Measurements from ENCODE around the gene GATAD2A. TPM values are rescaled to one million over a fixed set of nuclear protein-coding genes. Genes with fewer than 3 reads are reported as not detected.
A peak's percentile ranks its signal among the peaks of the same experiment; 100 is the strongest.

The GATAD2A gene
- total and polyA plus RNA-seq, 2 of the 13 experiments (the other 11 are each of a cell fraction or from before 2014, with no cell fraction given) = 16.8 to 28.6 TPM

DNA sequence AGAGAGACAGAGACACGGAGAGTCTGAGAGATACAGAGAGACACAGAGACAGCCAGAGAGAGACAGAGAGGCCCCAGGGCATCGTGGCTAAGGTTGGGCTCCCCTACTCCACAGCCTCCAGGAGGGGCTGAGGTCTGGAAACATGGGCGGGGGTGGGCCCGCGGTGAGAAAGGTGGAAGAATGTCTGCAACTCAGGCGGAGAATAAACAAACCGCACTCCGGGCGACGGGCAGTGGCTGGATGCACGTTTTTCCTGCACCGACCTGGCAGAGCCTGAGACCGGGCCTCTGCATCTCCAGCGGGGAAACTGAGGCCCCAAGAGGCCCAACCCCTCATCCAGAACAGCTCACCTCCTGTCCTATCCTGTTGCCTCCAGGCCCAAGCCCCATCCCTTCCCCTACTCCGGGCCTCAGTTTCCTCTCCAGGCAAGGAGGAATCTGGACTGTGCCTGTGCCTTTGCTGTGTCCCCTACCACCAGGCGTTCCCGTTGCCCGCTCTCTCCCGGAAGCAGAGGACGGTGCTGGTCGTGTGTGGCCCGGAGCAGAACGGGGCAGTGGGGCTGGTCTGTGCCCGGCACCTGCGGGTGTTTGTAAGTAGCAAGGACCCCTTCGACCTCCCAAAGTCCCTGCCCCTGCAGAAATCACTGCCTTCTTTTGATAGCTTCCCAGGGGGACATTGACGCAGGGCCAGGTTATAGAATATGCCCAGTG is 129.2 kb downstream of the GATAD2A start:
- Histone ChIP-seq H3K79me2 (ENCODE audit: insufficient read depth, low read length) (no peaks in the 10 kb centered on the region), H3K27me3 (ENCODE audit: control insufficient read depth in 1 of 2, insufficient read depth in 2 of 2, low read length in 2 of 2) (0 out of 5 replicates have a peak, but pooled peaks cover 0 to 6% of the 10 kb centered on the region in 2 experiments), H3K4me2 (ENCODE audit: low read depth, low read length) (no peak overlapping the region), H4K20me1 (ENCODE audit: insufficient read depth, low read length) (no peaks in the 10 kb centered on the region), H3K27ac (ENCODE audit: extremely low read length, insufficient read depth, low read length) (no peak overlapping the region), H3K9ac (ENCODE audit: insufficient read depth, low read depth, low read length) (no peak overlapping the region), H2AFZ (ENCODE audit: low read length) (no peak overlapping the region), H3K4me1 (ENCODE audit: insufficient read depth, low read length) (peaks cover 9% of the 10 kb centered on the region; the same call in 1 of the 2 replicates), H3K9me3 (ENCODE audit: low read length) (no peaks in the 10 kb centered on the region), H3K4me3 (replicated peaks in 1 of 3; ENCODE audit: insufficient read depth in 1 of 3, low read depth in 2 of 3, low read length in 3 of 3) (no peak overlapping the region), H3K36me3 (replicated peaks in 1 of 2; ENCODE audit: control insufficient read depth in 1 of 2, insufficient read depth in 2 of 2, low read length in 2 of 2) (no peaks in the 10 kb centered on the region; a peak in 1 of 5 replicates)
- intact Hi-C loops (cut with micrococcal nuclease; ENCODE audit: unreplicated experiment) (loop anchor here (5.0 kb wide), 2 partner anchors 108 to 423 kb away; partner anchors contain the start of gene GMIP), in situ Hi-C loops (cut with HindIII; ENCODE audit: extremely low pct_ligation_motif_present, low pct_unique_long_range_greater_than_20kb) (loop anchor here (5.0 to 25.0 kb wide), 2 partner anchors 108 to 428 kb away; partner anchors contain the start of gene GMIP)
- DNase-seq (ENCODE audit: low spot score) (no peak), ATAC-seq (no peak), FAIRE-seq (no peak)
- ChIA-PET CTCF (ENCODE audit: low intra/inter-chr PET ratio, low total read pairs) (no interaction called here), POLR2A (no interaction called here)
- 78% methylated on average over 25 of the region's 27 CpGs for WGBS (ENCODE audit: low lambda C conversion rate)
- TF ChIP-seq ZNF253 (CRISPR knock-in tag; IDR thresholded peaks at IDR 0.05; ENCODE audit: borderline replicate concordance) (no peak), ZNF333 (CRISPR knock-in tag; IDR thresholded peaks at IDR 0.05; ENCODE audit: borderline replicate concordance) (no peak), HNRNPL (IDR thresholded peaks at IDR 0.05; ENCODE audit: low read depth, low read length) (0 out of 2 replicates have a peak, but pooled peaks have one; percentile 24)
- no TSS peak for BruUV-seq (replicated peaks)

DNA sequence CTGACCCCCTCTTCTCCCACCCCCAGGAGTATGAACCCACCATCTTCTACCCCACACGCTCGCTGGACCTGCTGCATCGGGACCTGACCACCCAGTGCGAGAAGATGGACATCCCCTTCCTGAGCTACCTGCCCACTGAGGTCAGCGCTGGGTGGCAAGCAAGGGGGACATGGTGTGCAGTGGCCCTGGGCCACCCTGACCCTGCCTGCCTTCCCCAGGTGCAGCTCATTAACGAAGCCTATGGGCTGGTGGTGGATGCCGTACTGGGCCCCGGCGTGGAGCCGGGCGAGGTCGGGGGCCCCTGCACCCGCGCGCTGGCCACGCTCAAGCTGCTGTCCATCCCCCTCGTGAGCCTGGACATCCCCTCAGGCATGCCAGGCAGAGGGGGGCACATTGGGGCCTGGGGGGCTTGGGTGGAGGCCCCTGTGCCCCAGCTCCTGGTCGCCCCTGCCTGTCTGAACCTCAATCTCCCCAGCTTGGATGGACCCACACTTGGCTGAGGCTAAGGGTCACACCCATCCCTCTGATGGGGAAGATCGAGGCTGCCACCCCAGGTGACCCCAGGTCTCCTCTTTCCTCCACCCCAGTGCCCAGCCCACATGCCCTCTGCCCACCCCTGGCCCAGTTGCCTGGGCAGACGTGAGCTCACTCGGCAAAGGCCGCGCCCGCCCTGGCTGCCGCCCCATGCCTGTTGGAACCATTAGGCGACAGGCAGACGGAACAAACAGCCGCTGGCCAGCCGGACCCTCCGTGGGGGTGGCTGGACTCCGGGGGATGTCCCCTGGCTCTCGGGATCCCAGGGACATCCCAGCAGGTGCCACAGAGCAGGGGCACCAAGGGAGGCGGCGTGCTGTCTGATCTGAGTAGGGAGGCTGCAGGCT is 130.1 kb downstream of the GATAD2A start:
- H3K36me3 ChIP-seq (replicated peaks in 1 of 2; ENCODE audit: control insufficient read depth in 1 of 2, insufficient read depth in 2 of 2, low read length in 2 of 2) = no peaks in the 10 kb centered on the region; a peak in 1 of 5 replicates

More for the DNA sequence above, 130.1 kb downstream of the GATAD2A start:
- no peak overlapping the region for H3K4me2 ChIP-seq (ENCODE audit: low read depth, low read length)
- ChIA-PET CTCF (ENCODE audit: low intra/inter-chr PET ratio, low total read pairs) (no interaction called here), POLR2A (no interaction called here)
- H4K20me1 ChIP-seq (ENCODE audit: insufficient read depth, low read length) = no peaks in the 10 kb centered on the region
- no peaks in the 10 kb centered on the region for H3K9me3 ChIP-seq (ENCODE audit: low read length)
- no peak overlapping the region for H3K27ac ChIP-seq (ENCODE audit: extremely low read length, insufficient read depth, low read length)
- H3K4me1 ChIP-seq (ENCODE audit: insufficient read depth, low read length) = peaks cover 9% of the 10 kb centered on the region; the same call in 1 of the 2 replicates
- TF ChIP-seq, protein P1, sequence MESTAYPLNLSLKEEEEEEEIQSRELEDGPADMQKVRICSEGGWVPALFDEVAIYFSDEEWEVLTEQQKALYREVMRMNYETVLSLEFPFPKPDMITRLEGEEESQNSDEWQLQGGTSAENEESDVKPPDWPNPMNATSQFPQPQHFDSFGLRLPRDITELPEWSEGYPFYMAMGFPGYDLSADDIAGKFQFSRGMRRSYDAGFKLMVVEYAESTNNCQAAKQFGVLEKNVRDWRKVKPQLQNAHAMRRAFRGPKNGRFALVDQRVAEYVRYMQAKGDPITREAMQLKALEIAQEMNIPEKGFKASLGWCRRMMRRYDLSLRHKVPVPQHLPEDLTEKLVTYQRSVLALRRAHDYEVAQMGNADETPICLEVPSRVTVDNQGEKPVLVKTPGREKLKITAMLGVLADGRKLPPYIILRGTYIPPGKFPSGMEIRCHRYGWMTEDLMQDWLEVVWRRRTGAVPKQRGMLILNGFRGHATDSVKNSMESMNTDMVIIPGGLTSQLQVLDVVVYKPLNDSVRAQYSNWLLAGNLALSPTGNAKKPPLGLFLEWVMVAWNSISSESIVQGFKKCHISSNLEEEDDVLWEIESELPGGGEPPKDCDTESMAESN (CRISPR knock-in tag; conservative IDR thresholded peaks at IDR 0.05) = no peak
- TF ChIP-seq ZNF629 (CRISPR knock-in tag; conservative IDR thresholded peaks at IDR 0.05) = peak; percentile 53
- intact Hi-C loops (cut with micrococcal nuclease; ENCODE audit: unreplicated experiment) (no loop called here), in situ Hi-C loops (cut with HindIII; ENCODE audit: extremely low pct_ligation_motif_present, low pct_unique_long_range_greater_than_20kb) (loop anchor here (5.0 to 25.0 kb wide), 2 partner anchors 107 to 427 kb away; partner anchors contain the start of gene GMIP)
- H2AFZ ChIP-seq (ENCODE audit: low read length) = no peak overlapping the region
- DNase-seq (ENCODE audit: low spot score) (no peak), ATAC-seq (no peak), FAIRE-seq (no peak)
- H3K27me3 ChIP-seq (ENCODE audit: control insufficient read depth in 1 of 2, insufficient read depth in 2 of 2, low read length in 2 of 2) = 0 out of 5 replicates have a peak, but pooled peaks cover 0 to 6% of the 10 kb centered on the region in 2 experiments
- no peaks in the 10 kb centered on the region for H3K79me2 ChIP-seq (ENCODE audit: insufficient read depth, low read length)
- WGBS (ENCODE audit: low lambda C conversion rate) = 89% methylated on average over 13 of the region's 34 CpGs
- BruUV-seq (replicated peaks) = no TSS peak
- no peak overlapping the region for H3K4me3 ChIP-seq (replicated peaks in 1 of 3; ENCODE audit: insufficient read depth in 1 of 3, low read depth in 2 of 3, low read length in 3 of 3)
- no peak overlapping the region for H3K9ac ChIP-seq (ENCODE audit: insufficient read depth, low read depth, low read length)
